ENCODE data around the gene ADAMTS7.
"Not testable (repeated sequence)": the region's sequence is repeated elsewhere in the genome, so short reads cannot be mapped to it uniquely, and the experiment has no call there.

ADAMTS7 gene

GRCh38 chr15:78764340-78765153 lies 46.7 kb downstream of the ADAMTS7 start:
- DNase-seq (ENCODE audit: low spot score) = not testable (repeated sequence)

DNA sequence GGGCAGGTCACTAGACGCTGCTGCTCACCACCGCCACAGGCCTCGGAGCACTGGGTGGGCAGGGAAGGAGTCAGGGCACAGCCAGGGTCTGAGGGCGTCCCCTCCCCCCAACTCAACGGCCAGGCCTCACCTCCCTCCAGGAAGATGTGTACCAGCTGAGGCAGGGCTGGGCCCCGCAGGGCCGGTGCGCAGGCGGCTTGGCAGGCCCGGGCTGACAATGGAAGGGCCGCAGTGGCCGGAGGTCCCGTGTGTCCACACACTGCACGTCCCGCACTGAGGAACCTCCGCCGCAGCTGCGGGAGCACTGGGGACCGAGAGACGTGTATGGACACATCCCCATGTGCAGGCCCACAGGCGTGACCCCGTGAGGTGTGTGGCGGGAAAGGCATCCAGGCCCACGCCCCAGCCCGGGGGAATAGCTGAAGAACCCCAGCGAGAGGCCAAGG lies 47.4 kb downstream of the ADAMTS7 start:
- no peak for DNase-seq (ENCODE audit: low spot score)

GRCh38 chr15:78762985-78763795 lies 48.1 kb downstream of the ADAMTS7 start:
- no peak for DNase-seq (ENCODE audit: low spot score)

- DNase-seq (ENCODE audit: low spot score) = not testable (repeated sequence)
Measured at GRCh38 chr15:78762386-78762961, 48.8 kb downstream of the ADAMTS7 start.

GRCh38 chr15:78761891-78762385 lies 49.3 kb downstream of the ADAMTS7 start:
- DNase-seq (ENCODE audit: low spot score) = no peak

DNA sequence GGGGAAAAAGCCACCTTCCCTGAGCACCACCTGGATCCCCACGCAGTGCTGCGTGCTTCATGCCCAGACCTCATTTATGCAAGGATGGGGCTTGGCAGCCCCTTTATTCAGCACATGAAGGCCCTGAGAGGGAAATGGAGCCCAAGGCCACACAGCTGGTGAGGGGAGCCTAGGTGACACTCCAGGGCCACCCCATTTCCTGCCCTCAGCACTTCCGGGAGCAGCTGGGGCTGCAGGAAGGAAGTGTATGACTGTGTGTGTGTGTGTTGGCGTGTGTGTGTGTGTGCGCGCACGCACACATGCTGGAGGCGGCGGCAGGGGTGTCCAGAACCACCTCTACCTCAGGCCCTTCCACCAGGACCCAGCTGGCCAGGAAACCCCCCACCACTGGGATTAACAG lies 49.8 kb downstream of the ADAMTS7 start:
- DNase-seq (ENCODE audit: low spot score) = not testable (repeated sequence)

GRCh38 chr15:78761020-78761419 lies 50.2 kb downstream of the ADAMTS7 start:
- no peak for DNase-seq (ENCODE audit: low spot score)

DNA sequence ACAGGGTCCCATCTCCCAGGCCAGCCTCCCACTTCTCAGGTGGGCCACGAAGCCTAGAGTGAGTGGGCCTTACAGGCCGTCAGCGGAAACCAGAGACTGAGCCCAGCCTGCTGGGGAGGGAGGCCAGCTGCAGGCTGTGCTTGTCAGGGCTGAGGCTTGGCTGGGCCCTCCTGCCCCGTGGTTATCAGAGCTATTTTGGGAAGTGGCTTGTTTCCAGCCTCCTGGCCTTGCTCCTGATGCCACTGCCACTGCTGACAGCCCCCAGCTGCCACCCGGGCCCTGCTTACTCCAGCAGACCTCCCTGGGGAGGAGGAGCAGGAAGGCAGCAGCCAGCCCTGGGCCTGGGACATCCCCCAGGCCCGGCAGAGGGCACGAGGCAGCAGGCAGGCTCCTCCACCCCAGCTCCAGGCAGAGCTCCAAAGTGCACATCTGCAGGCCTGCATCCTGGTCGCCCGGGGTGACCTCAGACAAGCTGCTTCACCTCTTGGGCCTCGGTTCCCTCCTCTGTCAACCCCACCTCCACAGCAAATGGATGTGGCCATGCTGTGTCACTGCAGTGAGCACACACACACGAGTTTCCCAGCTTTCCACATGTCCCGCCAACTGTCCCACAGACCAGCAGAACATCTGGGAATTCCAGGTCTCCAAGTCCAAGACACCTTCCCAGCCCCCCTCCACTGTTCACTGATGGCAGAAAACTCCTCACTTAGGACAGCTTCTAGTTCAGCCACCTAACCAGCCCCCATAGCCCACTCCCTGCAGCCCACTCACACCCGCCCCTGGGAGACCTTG lies 51.0 kb downstream of the ADAMTS7 start:
- not testable (repeated sequence) for DNase-seq (ENCODE audit: low spot score)

- DNase-seq (ENCODE audit: low spot score) = not testable (repeated sequence)
Measured at GRCh38 chr15:78759361-78759998, 51.8 kb downstream of the ADAMTS7 start.

DNA sequence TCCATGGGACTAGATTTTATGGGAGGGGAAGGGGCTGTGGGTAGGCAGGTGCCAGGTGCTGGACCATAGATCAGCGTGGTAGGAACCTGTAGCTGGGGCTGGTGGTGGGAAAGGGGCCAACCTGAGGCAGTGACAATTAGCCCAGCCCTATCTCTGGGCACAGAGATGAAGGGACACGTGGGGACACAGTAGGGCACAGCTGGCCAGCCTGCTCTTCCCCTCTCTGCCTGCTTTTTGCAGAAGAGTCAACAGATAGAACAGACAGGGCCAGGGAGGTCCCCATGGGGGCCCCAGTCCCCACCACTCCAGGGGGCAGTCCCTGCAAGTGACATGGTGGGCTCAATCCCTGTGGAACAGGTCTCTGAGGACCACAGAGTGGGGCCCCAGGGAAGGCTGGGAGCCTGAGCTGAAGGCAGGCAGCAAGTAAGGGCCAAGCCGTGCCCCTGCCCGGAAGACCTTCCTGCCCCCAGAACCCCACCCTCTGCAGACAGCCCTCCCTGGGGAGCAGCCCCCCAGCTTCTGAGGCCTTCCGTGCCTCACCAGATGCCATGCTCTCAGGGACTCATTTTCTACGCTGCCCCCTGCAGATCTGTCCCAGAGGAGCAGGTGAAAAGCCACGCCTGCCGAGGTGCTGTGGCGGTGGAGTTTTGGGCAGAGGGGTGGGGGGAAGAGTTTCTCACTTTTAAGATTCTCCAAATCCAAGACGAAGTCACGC lies 52.6 kb downstream of the ADAMTS7 start:
- not testable (repeated sequence) for DNase-seq (ENCODE audit: low spot score)

DNA sequence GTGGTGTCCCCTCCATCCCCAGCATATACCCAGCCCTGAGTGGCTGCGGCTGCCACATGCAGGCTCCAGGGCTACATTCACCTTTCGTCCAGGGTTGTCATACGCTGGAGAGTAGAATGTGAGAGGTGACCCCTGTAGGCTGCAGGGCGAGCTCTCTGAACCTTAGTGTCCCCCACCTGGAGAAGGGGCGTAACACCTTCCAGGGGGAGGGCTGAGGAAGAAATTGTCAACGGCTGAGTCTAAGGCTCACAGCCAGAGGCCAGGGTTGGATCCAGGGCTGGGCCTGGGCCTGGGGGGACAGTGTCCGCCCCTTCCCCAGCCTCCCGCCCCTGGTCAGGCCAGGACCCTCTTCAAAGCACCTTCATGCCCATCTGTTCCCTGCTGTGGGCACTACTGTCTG lies 53.2 kb downstream of the ADAMTS7 start:
- not testable (repeated sequence) for DNase-seq (ENCODE audit: low spot score)

DNA sequence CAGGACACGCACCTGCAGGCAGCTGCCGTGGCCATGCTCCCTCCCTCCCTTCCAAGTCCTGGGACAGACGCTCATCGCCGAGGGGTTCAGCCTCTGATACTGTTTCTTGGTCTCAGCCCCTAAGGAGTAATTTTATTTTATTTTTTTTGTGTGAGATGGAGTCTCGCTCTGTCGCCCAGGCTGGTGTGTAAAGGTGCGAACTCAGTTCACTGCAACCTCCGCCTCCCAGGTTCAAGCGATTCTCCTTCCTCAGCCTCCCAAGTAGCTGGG lies 53.7 kb downstream of the ADAMTS7 start:
- no peak for DNase-seq (ENCODE audit: low spot score)

GRCh38 chr15:78756781-78757635 lies 54.3 kb downstream of the ADAMTS7 start:
- DNase-seq (ENCODE audit: low spot score) = not testable (repeated sequence)

GRCh38 chr15:78755900-78756591 lies 55.2 kb downstream of the ADAMTS7 start:
- not testable (repeated sequence) for DNase-seq (ENCODE audit: low spot score)

DNA sequence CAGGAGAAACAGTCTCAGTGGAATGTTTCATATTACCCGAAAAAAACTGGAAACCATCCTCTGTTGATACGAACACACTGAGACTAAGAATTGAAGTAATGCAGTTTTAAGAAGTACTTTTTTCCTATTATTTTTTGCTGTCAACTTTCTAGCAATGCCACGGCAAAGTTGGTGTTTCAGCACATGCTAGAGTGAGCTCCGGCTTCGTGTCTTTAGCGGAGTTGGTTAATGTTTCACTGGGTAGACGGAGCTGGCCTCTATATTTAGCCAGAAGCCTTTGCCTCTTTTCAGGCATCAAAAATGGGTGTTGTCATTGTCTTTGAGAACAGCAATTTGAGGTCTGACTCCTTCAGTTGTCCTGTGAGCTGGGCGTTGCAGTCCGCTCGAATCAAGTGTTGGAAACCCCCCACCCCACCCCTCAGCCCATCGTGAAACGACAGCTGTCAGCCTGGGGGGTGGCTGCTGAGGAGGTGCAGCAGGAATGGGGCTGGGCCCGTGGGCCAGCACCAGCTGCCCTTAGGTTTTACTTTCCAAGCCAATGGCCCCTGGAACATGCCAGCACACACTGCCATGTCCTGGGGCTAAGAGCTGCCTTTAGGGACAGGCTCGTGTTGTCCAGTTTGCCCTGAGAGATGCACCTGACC lies 56.5 kb downstream of the ADAMTS7 start:
- not testable (repeated sequence) for DNase-seq (ENCODE audit: low spot score)

DNA sequence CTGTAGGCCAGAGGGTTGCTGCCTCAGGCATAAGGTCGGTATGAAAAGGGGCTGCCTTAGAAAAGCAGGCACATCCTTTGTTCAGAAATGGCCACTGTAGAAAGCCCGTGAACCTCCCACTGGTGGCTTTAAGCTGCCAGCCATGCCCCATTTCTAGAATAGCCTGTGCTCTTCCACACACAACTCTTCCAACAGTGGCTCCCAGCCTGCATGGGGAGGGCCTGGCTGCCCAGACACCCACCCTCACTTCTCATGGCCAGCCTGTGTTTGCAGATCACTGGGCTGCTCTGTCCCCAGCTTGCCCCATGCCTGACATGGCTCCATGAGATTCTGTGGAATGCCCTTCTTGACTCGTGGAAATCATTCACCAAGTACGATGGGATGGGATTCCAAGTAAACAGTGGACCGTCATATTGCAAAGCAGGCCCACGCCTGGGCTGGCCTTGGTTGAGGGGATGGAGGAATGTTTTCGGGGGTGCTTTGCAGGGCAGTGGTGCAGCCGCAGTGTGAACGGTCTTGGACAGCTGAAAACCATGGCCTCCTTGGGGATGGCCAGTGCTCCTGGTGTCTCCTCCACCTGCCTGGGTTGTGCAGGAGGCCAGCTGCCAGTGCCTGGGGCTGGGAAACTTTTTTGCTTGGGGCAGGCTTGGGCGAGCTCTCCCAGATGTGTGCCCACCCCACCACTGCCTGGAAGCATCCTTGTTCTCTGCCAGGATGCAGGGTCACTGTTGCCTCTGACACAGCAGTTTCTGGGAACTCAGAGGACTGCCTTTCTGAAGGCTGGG lies 57.3 kb downstream of the ADAMTS7 start:
- DNase-seq (ENCODE audit: low spot score) = not testable (repeated sequence)

DNA sequence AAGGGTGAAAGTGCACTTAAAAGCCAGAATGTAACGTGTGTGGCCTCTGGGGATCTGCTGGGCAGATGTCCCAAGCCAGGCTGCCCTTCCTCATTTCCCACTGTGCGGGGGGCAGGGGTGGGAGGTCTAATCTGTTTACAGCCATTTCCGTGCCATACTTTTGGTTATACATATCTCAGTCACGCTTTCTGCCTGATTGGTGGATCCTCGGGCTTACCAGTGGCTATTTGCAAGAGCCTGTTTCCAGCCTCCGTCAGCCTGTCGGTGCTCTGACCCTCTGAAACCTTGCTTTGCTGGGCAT lies 58.0 kb downstream of the ADAMTS7 start:
- not testable (repeated sequence) for DNase-seq (ENCODE audit: low spot score)

Measured in LoVo (cell line).